Inflammatory macrophage (primary cell): Measurements from ENCODE around the gene AGO1.
"Not testable (repeated sequence)": the region's sequence is repeated elsewhere in the genome, so short reads cannot be mapped to it uniquely, and the experiment has no call there.

Experiments used
- DNase-seq, 2 donors: peaks; one replicate each; pipeline ENCODE4 v3.0.0-alpha.2; 2020 to 2022

AGO1 gene

DNA sequence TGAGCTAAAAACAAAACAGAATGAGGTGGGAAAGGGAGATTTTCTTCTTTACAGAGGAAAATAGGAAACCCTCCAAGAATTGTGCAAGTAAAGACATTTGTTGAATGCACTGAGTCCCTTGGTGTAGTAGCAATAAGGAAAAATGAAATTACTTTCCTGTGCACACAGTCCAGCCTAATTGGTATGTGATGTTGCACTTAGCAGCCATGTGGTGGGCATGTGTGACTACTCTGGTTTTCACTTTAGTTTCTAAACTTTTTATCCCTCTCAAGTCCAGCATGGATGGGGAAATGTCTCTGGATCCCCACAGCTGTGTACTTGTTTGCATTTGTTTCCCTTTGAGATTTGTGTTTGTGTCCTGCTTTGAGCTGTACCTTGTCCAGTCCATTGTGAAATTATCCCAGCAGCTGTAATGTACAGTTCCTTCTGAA lies 40.8 kb downstream of the AGO1 start:
- no peak for DNase-seq

DNA sequence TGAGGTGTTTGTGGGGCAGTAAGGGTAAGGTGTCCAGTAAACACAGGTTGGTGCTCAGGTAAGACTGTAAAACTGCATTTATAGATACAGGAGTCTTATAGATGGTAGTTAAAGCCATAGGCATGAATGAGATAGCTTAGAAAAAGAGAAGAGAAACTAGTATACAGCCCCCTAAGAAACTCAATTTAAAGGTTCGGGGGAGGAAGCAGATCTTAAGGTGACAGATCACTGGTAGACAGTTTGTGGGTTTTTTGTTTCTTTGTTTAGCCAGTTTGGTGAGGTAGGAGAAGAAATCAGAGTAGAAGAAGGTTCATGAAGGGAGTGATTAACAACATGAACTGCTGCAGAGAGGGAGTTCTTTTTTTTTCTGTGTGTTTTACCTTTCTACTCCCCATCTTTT lies 41.8 kb downstream of the AGO1 start:
- no peak for DNase-seq

- DNase-seq = no peak
These were observed 42.7 kb downstream of the AGO1 start for GRCh38 chr1:35925741-35926140.

DNA sequence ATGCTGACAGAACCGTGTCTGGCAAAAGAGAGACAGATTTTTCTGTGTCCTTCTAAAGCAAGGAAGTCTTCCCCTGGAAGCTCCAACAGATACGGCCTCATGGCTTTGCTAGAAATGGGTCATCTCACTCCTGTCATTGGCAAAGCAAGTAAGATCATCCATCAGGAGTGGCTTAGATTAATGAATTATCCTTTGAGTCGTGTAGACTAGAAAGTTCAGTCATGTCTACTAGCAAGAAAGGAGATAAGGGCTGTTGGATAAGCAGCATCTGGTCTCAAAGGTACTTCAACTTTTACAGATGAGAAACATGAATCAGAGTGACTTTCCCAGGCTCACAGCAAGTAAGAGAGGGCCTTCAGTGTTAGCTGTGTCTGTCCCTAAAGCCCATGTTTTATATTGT lies 44.5 kb downstream of the AGO1 start:
- DNase-seq = no peak

GRCh38 chr1:35929730-35930592 lies 47.0 kb downstream of the AGO1 start:
- peak in 1 of 2 donors; percentile 68 for DNase-seq

GRCh38 chr1:35930593-35931445 lies 47.8 kb downstream of the AGO1 start, which contains the start of gene AGO3:
AGO3 (plus strand) TSS chr1:35931105; CDS start chr1:35931427, 322 bp downstream.
- peak; percentile 89 to 92 for DNase-seq

- DNase-seq = no peak
These were observed 48.6 kb downstream of the AGO1 start for GRCh38 chr1:35931446-35932157.

GRCh38 chr1:35932158-35932636 lies 49.2 kb downstream of the AGO1 start:
- DNase-seq = no peak

- DNase-seq = no peak
These were observed 49.9 kb downstream of the AGO1 start for GRCh38 chr1:35932941-35933340.

DNA sequence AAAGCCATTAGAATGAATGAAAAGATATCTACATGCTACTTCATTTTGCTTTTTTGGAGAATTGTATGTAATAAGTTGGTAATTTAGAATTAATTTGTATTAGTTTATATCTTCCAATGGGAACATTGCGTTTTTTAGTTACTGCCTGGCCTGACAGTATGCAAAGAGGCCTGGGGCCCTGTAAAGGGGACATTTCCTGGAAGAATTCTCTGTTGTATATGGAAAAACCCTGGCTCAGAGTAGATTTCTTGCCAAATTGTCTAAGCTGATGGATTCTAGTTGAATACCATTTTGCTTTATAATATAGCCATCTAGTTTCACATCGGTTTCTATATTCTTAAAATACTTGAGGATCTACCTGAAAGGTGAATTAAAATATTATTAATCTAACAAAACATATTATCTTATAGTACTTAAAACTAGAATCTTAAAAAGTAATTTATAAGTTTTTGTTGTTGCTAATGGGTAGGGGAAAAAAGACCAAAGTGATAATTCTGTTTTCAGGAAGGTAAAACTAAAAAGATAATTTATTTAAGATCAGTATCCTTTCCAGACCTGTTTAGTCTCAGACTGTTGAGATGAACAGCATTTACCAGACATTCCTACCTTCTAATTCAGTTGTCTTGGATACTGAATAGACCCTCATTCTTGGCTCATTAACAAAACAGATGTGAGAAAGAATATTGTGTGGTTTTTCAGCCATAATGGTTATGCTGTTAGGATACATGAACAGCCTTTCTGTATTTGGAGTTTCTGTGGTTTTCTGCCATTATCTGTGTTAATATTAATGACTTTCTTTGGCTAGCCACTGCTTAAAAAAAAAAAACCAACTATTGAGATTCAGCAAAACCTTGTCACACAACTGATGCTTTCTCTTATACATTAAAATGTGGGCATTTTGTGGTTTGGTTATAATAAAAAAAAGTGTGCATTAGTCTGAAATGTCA lies 52.7 kb downstream of the AGO1 start:
- DNase-seq = no peak

DNA sequence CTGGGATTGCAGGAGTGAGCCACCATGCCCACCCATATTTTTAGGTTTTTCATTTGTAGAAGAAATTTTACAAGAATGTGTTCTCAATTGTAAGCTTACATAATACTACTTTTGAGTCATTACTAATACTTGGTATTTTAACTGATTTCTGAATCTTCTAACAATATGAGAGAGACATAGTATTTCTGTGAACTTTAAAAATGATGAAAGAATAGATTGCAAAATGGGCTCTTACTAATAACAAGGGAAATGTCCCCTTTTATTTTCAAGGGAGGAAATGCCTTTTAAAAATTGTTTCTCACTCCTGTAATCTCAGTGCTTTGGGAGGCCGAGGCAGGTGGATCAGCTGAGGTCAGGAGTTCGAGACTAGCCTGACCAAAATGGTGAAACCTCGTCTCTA lies 53.8 kb downstream of the AGO1 start:
- peak; percentile 6 to 95 for DNase-seq

DNA sequence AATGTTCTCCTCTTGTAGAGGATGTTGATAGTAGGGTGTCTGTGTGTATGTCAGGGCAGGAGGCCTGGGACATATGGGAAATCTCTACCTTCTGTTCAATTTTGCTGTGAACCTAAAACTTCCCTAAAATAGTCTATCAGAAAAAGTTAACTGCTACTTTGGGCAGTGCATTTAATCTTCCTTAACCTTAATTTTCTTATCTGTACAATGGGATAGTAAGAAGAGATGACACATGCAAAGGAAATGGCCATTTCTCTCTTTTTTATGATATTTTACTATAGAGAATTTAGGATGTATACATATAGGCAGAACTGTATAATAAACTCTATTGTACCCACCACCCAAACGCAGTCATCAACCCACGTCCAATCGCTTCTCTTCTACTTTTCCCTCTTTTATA lies 56.5 kb downstream of the AGO1 start:
- no peak for DNase-seq

DNA sequence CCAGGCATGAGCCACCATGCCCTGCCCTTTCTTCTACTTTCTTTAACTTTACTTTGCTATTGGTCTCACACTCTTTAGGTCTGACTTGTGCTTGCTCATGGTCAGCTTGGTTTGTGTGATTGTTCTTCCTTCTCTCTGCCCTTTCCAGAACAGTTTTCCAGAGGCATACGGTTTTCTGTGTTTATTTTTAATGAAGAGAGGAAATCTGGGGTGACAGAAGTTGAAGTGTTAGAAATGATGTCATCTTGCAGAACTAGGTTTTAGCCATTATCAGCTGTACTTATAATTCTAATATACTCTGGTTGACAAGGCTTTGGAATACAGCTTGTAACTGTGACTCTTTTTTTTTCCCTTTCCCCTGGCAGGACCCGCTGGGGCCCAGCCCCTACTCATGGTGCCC lies 62.3 kb downstream of the AGO1 start:
- no peak for DNase-seq

DNA sequence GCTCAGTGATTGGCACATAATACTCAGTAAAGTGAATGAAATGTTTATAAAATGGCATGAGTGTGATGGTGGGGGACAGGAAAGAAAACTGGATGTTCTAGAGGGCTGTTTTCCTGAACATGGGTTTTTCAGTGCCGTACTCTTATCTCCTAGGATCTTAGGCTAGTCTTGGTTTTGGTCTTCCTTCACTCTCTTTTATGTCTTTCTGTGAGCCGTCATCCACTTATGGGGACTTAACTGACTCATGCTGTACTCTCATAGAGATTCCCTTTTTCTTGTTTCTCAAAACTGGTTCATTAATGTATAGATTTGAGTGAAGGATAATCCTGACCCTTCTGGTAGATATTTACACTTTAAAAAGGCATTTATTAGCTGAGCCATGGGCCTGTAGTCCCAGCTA lies 64.5 kb downstream of the AGO1 start:
- DNase-seq = no peak

DNA sequence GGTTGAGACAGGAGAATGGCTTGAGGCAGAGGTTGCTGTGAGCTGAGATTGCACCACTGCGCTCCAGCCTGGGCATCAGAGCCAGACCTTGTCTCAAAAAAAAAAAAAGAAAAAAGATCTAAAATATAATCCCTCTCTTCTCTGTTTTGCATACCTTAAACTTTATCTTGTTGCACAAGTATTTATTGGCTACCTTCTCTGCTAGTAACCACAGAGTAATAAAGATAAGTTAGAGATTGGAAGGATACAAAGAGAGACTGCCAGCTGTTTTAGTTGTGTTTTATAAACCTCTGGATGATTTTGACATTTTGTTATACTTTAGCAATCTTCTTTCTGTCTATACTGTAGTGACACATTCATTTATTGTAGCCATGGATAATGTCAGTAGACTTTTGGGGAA lies 75.5 kb downstream of the AGO1 start:
- DNase-seq = no peak

GRCh38 chr1:35959304-35959703 lies 76.3 kb downstream of the AGO1 start:
- no peak for DNase-seq

DNA sequence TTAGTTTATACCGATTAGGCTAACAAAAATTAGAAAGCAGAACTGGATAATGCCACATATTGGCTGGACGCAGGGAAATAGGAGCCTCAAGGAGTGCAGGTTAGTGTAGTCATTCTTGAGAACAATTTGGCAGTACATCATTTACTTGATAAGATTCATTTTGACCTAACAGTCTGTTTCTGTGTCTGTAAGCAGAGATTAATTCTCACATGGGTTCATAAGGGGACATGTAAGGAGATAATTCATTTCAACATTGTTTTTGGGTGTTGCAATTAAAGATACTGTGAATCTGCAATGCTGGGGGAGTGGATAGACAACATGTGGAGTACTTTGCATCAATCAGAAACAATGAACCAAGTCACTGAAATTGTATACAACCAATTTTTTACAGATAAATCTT lies 79.9 kb downstream of the AGO1 start:
- no peak for DNase-seq

DNA sequence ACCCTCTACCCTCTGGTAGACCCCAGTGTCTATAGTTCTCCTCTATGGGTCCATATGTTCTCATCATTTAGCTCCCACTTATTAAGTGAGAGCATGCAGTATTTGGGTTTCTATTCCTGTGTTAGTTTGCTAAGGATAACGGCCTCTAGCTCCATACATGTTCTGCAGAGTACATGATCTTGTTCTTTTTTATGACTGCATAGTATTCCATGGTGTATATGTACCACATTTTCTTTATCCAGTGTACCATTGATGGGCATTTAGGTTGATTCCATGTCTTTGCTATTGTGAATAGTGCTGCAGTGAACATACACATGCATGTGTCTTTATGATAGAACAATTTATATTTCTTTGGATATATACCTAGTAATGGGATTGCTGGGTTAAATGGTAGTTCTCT lies 81.3 kb downstream of the AGO1 start:
- not testable (repeated sequence) for DNase-seq

DNA sequence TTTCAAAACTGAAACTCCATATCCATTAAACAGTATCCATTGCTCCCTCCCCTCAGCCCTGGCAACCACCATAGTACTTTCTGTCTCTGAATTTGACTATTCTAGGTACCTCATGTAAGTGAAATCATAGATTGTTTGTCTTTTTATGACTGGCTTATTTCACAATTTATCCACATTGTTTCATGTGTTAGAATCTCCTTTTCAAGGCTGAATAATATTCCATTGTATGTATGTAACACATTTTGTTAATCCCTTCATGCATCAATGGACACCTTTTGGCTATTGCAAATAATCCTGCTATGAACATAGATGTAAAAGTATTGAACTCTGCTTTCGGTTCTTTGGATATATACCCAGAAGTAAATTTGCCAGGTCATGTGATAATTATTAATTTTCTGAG lies 85.4 kb downstream of the AGO1 start:
- DNase-seq = no peak

DNA sequence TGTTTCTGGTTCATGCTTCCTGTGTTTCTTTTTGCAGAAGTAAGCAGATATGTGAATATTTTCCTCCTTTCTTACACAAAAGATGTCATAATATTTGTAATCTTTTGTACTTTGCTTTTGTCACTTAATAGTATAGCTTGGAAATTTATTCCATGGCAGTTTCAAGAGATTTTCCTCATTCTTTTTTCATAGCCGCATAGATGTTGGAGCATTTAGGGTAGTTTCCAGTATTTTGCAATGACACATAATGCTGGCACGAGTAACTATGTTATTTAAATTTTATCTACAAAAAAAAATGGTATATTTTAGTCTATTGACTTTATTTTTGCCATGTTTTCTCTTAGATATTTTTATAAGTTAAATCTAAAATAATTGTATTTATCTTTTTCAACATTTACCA lies 88.6 kb downstream of the AGO1 start:
- DNase-seq = peak in 1 of 2 donors; percentile 26

DNA sequence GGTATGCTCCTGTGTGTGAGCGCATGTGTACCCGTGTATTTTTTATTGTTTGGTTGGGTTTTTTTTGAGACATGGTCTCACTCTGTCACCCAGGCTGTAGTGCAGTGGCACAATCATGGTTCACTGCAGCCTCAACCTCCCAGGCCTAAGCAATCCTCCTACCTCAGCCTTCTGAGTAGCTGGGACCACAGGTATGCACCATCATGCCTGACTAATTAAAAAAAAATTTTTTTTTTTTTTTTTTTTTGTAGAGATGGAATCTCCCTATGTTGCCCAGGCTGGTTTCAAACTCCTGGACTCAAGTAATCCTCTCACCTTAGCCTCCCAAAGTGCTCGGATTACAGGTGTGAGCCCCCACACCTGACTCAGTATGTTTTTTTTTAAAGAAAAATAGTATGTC lies 89.6 kb downstream of the AGO1 start:
- not testable (repeated sequence) for DNase-seq

GRCh38 chr1:35980090-35980489 lies 97.1 kb downstream of the AGO1 start:
- DNase-seq = no peak
